Natural killer cell (primary cell): ENCODE measurements around the gene WDR46. TPM values are rescaled to one million over a fixed set of nuclear protein-coding genes. Genes with fewer than 3 reads are reported as not detected.

ENCODE experiments used
- ATAC-seq, 3 donors: fragments of 150-1000 bp in 2 of 3; fragments of 200-7000 bp in 1 of 3; cut with Tn5 transposase; 1 replicate in 1 of 3; 2 replicates in 2 of 3; pipeline ENCODE4 v1.10.0; 2021; ENCODE audit warnings: mild to moderate bottlenecking in 2 of 3, moderate library complexity in 2 of 3
- DNase-seq, 2 donors: peaks; one replicate each; pipeline versions ENCODE4 v3.0.0 to v3.0.0-alpha.2; 2013 to 2021; ENCODE audit warnings: mixed read lengths in 1 of 2
- H3K27ac ChIP-seq: one replicate; pipeline ENCODE4 v1.5.1; 2013; ENCODE audit warnings: mild to moderate bottlenecking, low read length
- H3K27me3 ChIP-seq: one replicate; pipeline ENCODE4 v1.6.1; 2013; ENCODE audit warnings: low read length; ENCODE audit not compliant: control insufficient read depth, insufficient read depth
- H3K36me3 ChIP-seq: one replicate; pipeline ENCODE4 v1.6.1; 2013; ENCODE audit warnings: low read length; ENCODE audit not compliant: control insufficient read depth, insufficient read depth
- H3K4me1 ChIP-seq: one replicate; pipeline ENCODE4 v1.6.1; 2013; ENCODE audit warnings: low read length; ENCODE audit not compliant: control insufficient read depth, insufficient read depth
- H3K4me3 ChIP-seq: one replicate; pipeline ENCODE4 v1.5.1; 2013; ENCODE audit warnings: low read length
- H3K9me3 ChIP-seq: one replicate; pipeline ENCODE4 v1.6.1; 2013; ENCODE audit warnings: low read length; ENCODE audit not compliant: control insufficient read depth, insufficient read depth
- H3K27ac Mint-ChIP-seq, 2 donors: one replicate each; pipeline ENCODE4 v1.8.0; 2022; ENCODE audit warnings: mild to moderate bottlenecking in 2 of 2, mixed read lengths in 2 of 2, moderate library complexity in 1 of 2
- H3K27me3 Mint-ChIP-seq, 2 donors: one replicate each; pipeline ENCODE4 v1.8.0; 2022; ENCODE audit warnings: low read depth in 2 of 2, mixed read lengths in 2 of 2
- H3K36me3 Mint-ChIP-seq: one replicate; pipeline ENCODE4 v1.8.0; 2022; ENCODE audit warnings: mixed read lengths
- H3K4me1 Mint-ChIP-seq, 2 donors: one replicate each; pipeline ENCODE4 v1.8.0; 2022; ENCODE audit warnings: mixed read lengths in 2 of 2
- H3K4me3 Mint-ChIP-seq: one replicate; pipeline ENCODE4 v1.8.0; 2022; ENCODE audit warnings: mild to moderate bottlenecking, moderate library complexity, mixed read lengths
- H3K9me3 Mint-ChIP-seq, 2 donors: one replicate each; pipeline ENCODE4 v1.8.0; 2022; ENCODE audit warnings: mixed read lengths in 2 of 2
- WGBS: methylation state at CpG from one replicate; pipeline ENCODE4 v1.1.7; 2013; ENCODE audit warnings: missing lambda C conversion rate; ENCODE audit not compliant: insufficient coverage; 5-methylcytosine and 5-hydroxymethylcytosine counted together
- intact Hi-C: fragments of 100-400 bp; cut with micrococcal nuclease; formaldehyde crosslinking; loops from one replicate; pipeline ENCODE4 v1.14.2; 2022
- total RNA-seq, 4 donors: library from RNA; stranded (reverse); fragments of 120-200 nt in 1 of 4; gene quantifications; one replicate each; pipeline versions ENCODE4 v1.2.3 to v1.2.4, GENCODE V29; 2013 to 2022
- TF ChIP-seq, protein P1 (sequence below): fragments of 200-600 bp; IDR thresholded peaks from one replicate; pipeline ENCODE4 v1.8.0; 2022; ENCODE audit warnings: antibody characterized with exemption

WDR46 gene
- total RNA-seq, 3 donors from 2014 or later (not counting 1 experiment from before 2014, with no cell fraction given) = 33.6 to 56.3 (median 47.0) TPM

DNA sequence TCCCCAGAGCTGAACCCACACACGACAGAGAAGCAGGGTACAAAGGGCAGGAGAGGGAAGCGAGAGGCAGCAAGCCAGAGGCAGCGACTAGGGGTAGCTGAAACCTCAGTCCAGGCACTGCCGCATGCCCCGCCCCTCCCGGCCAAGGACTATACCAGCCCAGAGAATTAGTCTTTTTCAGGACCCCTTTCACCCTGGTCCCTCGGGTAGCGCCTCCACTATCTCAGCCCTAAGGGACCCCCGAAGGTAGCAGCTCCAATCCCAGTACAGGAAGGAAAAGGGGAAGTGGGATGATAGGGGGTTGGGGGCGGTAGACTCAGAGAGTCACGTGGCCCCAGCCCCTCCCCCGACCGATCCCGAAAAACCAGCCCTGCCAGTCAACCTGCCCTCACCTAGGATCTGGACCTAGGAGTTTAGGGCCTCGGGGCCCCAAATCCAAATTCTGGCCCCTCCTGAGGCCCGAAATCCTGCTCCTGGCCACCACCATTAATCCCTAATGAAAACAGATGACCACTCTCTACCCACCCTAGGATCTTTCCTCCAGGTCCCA is 8.4 kb upstream of the WDR46 start:
- H3K27ac ChIP-seq = peak overlapping the region; percentile 61
- 15% methylated on average over 13 of the region's 16 CpGs for whole genome bisulfite sequencing
- no peaks in the 10 kb centered on the region for H3K9me3 ChIP-seq
- H3K36me3 Mint-ChIP-seq = no peaks in the 10 kb centered on the region
- DNase-seq (no peak), ATAC-seq (no peak)
- H3K9me3 Mint-ChIP-seq = no peaks in the 10 kb centered on the region
- intact Hi-C loops = no loop called here
- H3K27ac Mint-ChIP-seq = peak overlapping the region; percentile 99
- peaks cover 30 to 53% of the 10 kb centered on the region in 2 donors for H3K4me1 Mint-ChIP-seq
- peaks cover 30% of the 10 kb centered on the region for H3K4me1 ChIP-seq
- peak overlapping the region; percentile 99 for H3K4me3 Mint-ChIP-seq
- no peaks in the 10 kb centered on the region for H3K27me3 ChIP-seq
- H3K36me3 ChIP-seq = peaks cover 47% of the 10 kb centered on the region
- H3K27me3 Mint-ChIP-seq = no peaks in the 10 kb centered on the region
- peak overlapping the region; percentile 29 for H3K4me3 ChIP-seq
- TF ChIP-seq, protein P1, sequence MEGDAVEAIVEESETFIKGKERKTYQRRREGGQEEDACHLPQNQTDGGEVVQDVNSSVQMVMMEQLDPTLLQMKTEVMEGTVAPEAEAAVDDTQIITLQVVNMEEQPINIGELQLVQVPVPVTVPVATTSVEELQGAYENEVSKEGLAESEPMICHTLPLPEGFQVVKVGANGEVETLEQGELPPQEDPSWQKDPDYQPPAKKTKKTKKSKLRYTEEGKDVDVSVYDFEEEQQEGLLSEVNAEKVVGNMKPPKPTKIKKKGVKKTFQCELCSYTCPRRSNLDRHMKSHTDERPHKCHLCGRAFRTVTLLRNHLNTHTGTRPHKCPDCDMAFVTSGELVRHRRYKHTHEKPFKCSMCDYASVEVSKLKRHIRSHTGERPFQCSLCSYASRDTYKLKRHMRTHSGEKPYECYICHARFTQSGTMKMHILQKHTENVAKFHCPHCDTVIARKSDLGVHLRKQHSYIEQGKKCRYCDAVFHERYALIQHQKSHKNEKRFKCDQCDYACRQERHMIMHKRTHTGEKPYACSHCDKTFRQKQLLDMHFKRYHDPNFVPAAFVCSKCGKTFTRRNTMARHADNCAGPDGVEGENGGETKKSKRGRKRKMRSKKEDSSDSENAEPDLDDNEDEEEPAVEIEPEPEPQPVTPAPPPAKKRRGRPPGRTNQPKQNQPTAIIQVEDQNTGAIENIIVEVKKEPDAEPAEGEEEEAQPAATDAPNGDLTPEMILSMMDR = no peak

- Mint-ChIP-seq H3K36me3 (no peaks in the 10 kb centered on the region), H3K9me3 (no peaks in the 10 kb centered on the region), H3K27me3 (no peaks in the 10 kb centered on the region), H3K4me1 (peaks cover 30 to 53% of the 10 kb centered on the region in 2 donors), H3K27ac (peak overlapping the region; percentile 99), H3K4me3 (peak overlapping the region; percentile 99)
- Histone ChIP-seq H3K36me3 (peaks cover 50% of the 10 kb centered on the region), H3K4me1 (peaks cover 30% of the 10 kb centered on the region), H3K27me3 (no peaks in the 10 kb centered on the region), H3K27ac (peak overlapping the region; percentile 61), H3K9me3 (no peaks in the 10 kb centered on the region), H3K4me3 (no peak overlapping the region)
- DNase-seq (no peak), ATAC-seq (no peak)
- intact Hi-C loops = no loop called here
- WGBS = 88% methylated on average over 12 of the region's 12 CpGs
- TF ChIP-seq, protein P1 = no peak
Observed at GRCh38 chr6:33296797-33297405, 7.9 kb upstream of the WDR46 start.

GRCh38 chr6:33295621-33296369 is 6.8 kb upstream of the WDR46 start:
- Mint-ChIP-seq H3K36me3 (no peaks in the 10 kb centered on the region), H3K27ac (peak overlapping the region; percentile 99), H3K27me3 (no peaks in the 10 kb centered on the region), H3K4me1 (peaks cover 37 to 51% of the 10 kb centered on the region in 2 donors), H3K9me3 (no peaks in the 10 kb centered on the region), H3K4me3 (peak overlapping the region; percentile 70)
- Histone ChIP-seq H3K4me1 (peaks cover 30% of the 10 kb centered on the region), H3K36me3 (peaks cover 53% of the 10 kb centered on the region), H3K27ac (no peak overlapping the region), H3K9me3 (no peaks in the 10 kb centered on the region), H3K27me3 (no peaks in the 10 kb centered on the region), H3K4me3 (no peak overlapping the region)
- no peak for ATAC-seq
- 97% methylated on average over 15 of the region's 15 CpGs for WGBS
- no peak for DNase-seq
- TF ChIP-seq, protein P1 = no peak
- intact Hi-C loops = no loop called here
